CD4-positive, alpha-beta T cell (primary cell): Measurements from ENCODE around the gene DHX30. TPM values are rescaled to one million over a fixed set of nuclear protein-coding genes. Genes with fewer than 3 reads are reported as not detected.

Source experiments
- ATAC-seq: fragments of 200-7000 bp; cut with Tn5 transposase; one replicate; pipeline ENCODE4 v1.10.0; 2022; ENCODE audit warnings: mild to moderate bottlenecking; ENCODE audit not compliant: poor library complexity
- CTCF ChIA-PET: fragments of 350-600 bp; sonication (Branson Sonifier 250); formaldehyde crosslinking; loops from one replicate; lab custom pipeline; 2021; ENCODE audit warnings: antibody characterized with exemption, inconsistent platforms; lab: Charles Lee
- POLR2A ChIA-PET: fragments of 350-600 bp; sonication (Branson Sonifier 250); formaldehyde crosslinking; loops from one replicate; lab custom pipeline; 2021; ENCODE audit warnings: antibody characterized with exemption, inconsistent platforms; lab: Charles Lee
- DNase-seq, 14 experiments: peaks; one replicate each; pipeline ENCODE4 v3.0.0-alpha.2; 2013 to 2020; ENCODE audit warnings: mixed read lengths in 2 of 14
- H3K27ac ChIP-seq, 2 donors: one replicate each; pipeline versions ENCODE4 v1.5.1 to v1.7.0; 2013; ENCODE audit warnings: low read length in 2 of 2, low read depth in 1 of 2, mild to moderate bottlenecking in 1 of 2
- H3K27me3 ChIP-seq, 2 experiments: 1 replicate in 1 of 2; 2 replicates in 1 of 2; pipeline versions ENCODE4 v1.6.1 to v1.7.0; 2013; ENCODE audit warnings: low read length in 2 of 2, control low read depth in 1 of 2, mild to moderate bottlenecking in 1 of 2, moderate library complexity in 1 of 2; ENCODE audit not compliant: insufficient read depth in 2 of 2, control insufficient read depth in 1 of 2
- H3K36me3 ChIP-seq: one replicate; pipeline ENCODE4 v1.6.1; 2013; ENCODE audit warnings: low read length, control low read depth; ENCODE audit not compliant: insufficient read depth
- H3K4me1 ChIP-seq: one replicate; pipeline ENCODE4 v1.6.1; 2013; ENCODE audit warnings: low read length, control low read depth; ENCODE audit not compliant: insufficient read depth
- H3K4me3 ChIP-seq: one replicate; pipeline ENCODE4 v1.5.1; 2013; ENCODE audit warnings: mild to moderate bottlenecking, low read length, moderate library complexity
- H3K9me3 ChIP-seq, 2 experiments: 1 replicate in 1 of 2; 2 replicates in 1 of 2; pipeline versions ENCODE4 v1.6.1 to v1.7.0; 2013; ENCODE audit warnings: low read length in 2 of 2, mild to moderate bottlenecking in 2 of 2, control low read depth in 1 of 2, moderate library complexity in 1 of 2; ENCODE audit not compliant: control insufficient read depth in 1 of 2, insufficient read depth in 1 of 2
- H3K27ac Mint-ChIP-seq: one replicate; pipeline ENCODE4 v1.8.0; 2020; ENCODE audit warnings: mixed read lengths
- H3K27me3 Mint-ChIP-seq: one replicate; pipeline ENCODE4 v1.8.0; 2021; ENCODE audit warnings: mixed read lengths
- H3K36me3 Mint-ChIP-seq: one replicate; pipeline ENCODE4 v1.8.0; 2021; ENCODE audit warnings: low read depth, mixed read lengths
- H3K4me1 Mint-ChIP-seq: one replicate; pipeline ENCODE4 v1.8.0; 2021; ENCODE audit warnings: low read depth, mixed read lengths
- H3K4me3 Mint-ChIP-seq: one replicate; pipeline ENCODE4 v1.8.0; 2020; ENCODE audit warnings: mild to moderate bottlenecking, mixed read lengths
- H3K9me3 Mint-ChIP-seq: one replicate; pipeline ENCODE4 v1.8.0; 2020; ENCODE audit warnings: mixed read lengths
- CTCF ChIP-seq: fragments of 200-600 bp; IDR thresholded peaks from one replicate; pipeline ENCODE4 v1.8.0; 2022; ENCODE audit warnings: antibody characterized with exemption, mild to moderate bottlenecking
- intact Hi-C, 2 experiments: fragments of 100-400 bp; cut with DNase I in 1 of 2; cut with micrococcal nuclease in 1 of 2; formaldehyde crosslinking; loops; one replicate each; pipeline versions ENCODE4 v1.15.1 to v1.9.0; 2023 to 2025; cut with DNase I, micrococcal nuclease
- total RNA-seq, 174 experiments: library from RNA in 2 of 174; stranded (reverse) in 2 of 174; gene quantifications; one replicate each; pipeline ENCODE4 v1.2.3 and lab custom pipeline; 2021 to 2026

Gene DHX30
- total RNA-seq, 2 experiments from 2014 or later: 75.1 to 75.6 TPM

GRCh38 chr3:47855461-47856383 lies 52.8 kb downstream of the DHX30 start:
- ATAC-seq (no peak), DNase-seq (no peak)
- ChIA-PET POLR2A (no interaction called here), CTCF (no interaction called here)
- H3K4me3 Mint-ChIP-seq: no peak overlapping the region
- intact Hi-C loops: no loop called here
- Histone ChIP-seq H3K27me3 (no peaks in the 10 kb centered on the region), H3K27ac (no peak overlapping the region), H3K4me3 (no peak overlapping the region), H3K36me3 (peaks cover 48% of the 10 kb centered on the region), H3K4me1 (no peaks in the 10 kb centered on the region), H3K9me3 (no peaks in the 10 kb centered on the region)
- H3K4me1 Mint-ChIP-seq: no peaks in the 10 kb centered on the region
- H3K9me3 Mint-ChIP-seq: no peaks in the 10 kb centered on the region
- H3K36me3 Mint-ChIP-seq: peaks cover 27% of the 10 kb centered on the region
- no peak for TF ChIP-seq CTCF
- no peaks in the 10 kb centered on the region for H3K27me3 Mint-ChIP-seq
- H3K27ac Mint-ChIP-seq: no peak overlapping the region

GRCh38 chr3:47856669-47857068 lies 53.7 kb downstream of the DHX30 start:
- H3K9me3 Mint-ChIP-seq: no peaks in the 10 kb centered on the region
- no peak overlapping the region for H3K4me3 Mint-ChIP-seq
- peaks cover 39% of the 10 kb centered on the region for H3K36me3 ChIP-seq
- H3K27ac Mint-ChIP-seq: no peak overlapping the region
- no peaks in the 10 kb centered on the region for H3K4me1 Mint-ChIP-seq
- no peaks in the 10 kb centered on the region for H3K27me3 ChIP-seq
- H3K9me3 ChIP-seq: no peaks in the 10 kb centered on the region
- no peak for TF ChIP-seq CTCF
- no peaks in the 10 kb centered on the region for H3K4me1 ChIP-seq
- ChIA-PET POLR2A (no interaction called here), CTCF (interaction anchor here (0.5 kb wide), 1 partner anchor 322 kb away, joined by 3 read pairs; no protein-coding TSS in a partner anchor)
- H3K4me3 ChIP-seq: no peak overlapping the region
- no peak overlapping the region for H3K27ac ChIP-seq
- peaks cover 17% of the 10 kb centered on the region for H3K36me3 Mint-ChIP-seq
- no peak for ATAC-seq
- intact Hi-C loops: no loop called here
- no peaks in the 10 kb centered on the region for H3K27me3 Mint-ChIP-seq
- DNase-seq: no peak

GRCh38 chr3:47857151-47857550 lies 54.2 kb downstream of the DHX30 start:
- no peaks in the 10 kb centered on the region for H3K27me3 Mint-ChIP-seq
- Histone ChIP-seq H3K4me1 (no peaks in the 10 kb centered on the region), H3K4me3 (no peak overlapping the region), H3K36me3 (peaks cover 36% of the 10 kb centered on the region), H3K9me3 (no peaks in the 10 kb centered on the region), H3K27me3 (no peaks in the 10 kb centered on the region), H3K27ac (no peak overlapping the region)
- no peaks in the 10 kb centered on the region for H3K9me3 Mint-ChIP-seq
- H3K4me1 Mint-ChIP-seq: no peaks in the 10 kb centered on the region
- DNase-seq (no peak), ATAC-seq (no peak)
- TF ChIP-seq CTCF: no peak
- peaks cover 17% of the 10 kb centered on the region for H3K36me3 Mint-ChIP-seq
- ChIA-PET POLR2A (no interaction called here), CTCF (interaction anchor here (0.5 kb wide), 1 partner anchor 323 kb away, joined by 3 read pairs; no protein-coding TSS in a partner anchor)
- intact Hi-C loops: no loop called here
- no peak overlapping the region for H3K27ac Mint-ChIP-seq
- H3K4me3 Mint-ChIP-seq: no peak overlapping the region
